ENCODE data around the gene PC.

DNA sequence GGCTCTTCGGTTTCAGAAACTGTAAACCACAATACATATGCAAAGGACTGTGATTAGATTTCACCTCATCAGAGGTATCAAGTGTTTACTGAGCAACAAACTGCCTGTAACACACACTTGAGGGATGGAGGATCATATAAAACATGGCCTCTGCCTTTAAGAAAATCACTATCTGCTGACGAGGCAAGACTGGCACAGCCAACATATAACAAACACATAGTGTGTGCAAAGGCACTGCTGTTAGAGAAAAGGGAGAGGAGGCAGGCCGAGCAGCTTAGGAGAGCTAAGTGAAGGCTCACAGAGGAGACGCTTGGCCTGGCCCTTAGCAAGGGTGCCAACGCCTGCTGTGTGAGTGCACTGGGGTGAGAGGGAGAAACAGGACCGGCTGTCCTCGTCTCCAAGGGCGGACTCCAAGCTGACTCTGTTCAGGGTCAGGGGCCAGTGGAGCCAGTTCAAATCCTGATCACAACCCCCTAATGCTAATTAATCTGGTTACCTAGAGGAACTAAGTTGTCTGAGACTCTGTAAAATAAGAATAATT is 53.1 kb downstream of the PC start:
- TF ChIP-seq POLR2A (IDR thresholded peaks at IDR 0.05; ENCODE audit: low read depth, low read length) (no peak), CTCF (IDR thresholded peaks at IDR 0.05; ENCODE audit: extremely low read depth in 1 of 2, insufficient read depth in 1 of 2, low read depth in 1 of 2, low read length in 2 of 2) (no peak)
- TF ChIP-seq, protein P1, sequence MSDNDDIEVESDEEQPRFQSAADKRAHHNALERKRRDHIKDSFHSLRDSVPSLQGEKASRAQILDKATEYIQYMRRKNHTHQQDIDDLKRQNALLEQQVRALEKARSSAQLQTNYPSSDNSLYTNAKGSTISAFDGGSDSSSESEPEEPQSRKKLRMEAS (IDR thresholded peaks at IDR 0.05; ENCODE audit: insufficient read depth, insufficient read length): no peak

All from endothelial cell of umbilical vein (primary cell).